Mucosa of descending colon (tissue), 3 donors: Measurements from ENCODE around the gene SLC4A2. TPM values are rescaled to one million over a fixed set of nuclear protein-coding genes. Genes with fewer than 3 reads are reported as not detected.

Source experiments
- ATAC-seq: fragments of 200-7000 bp; cut with Tn5 transposase; one replicate; pipeline ENCODE4 v1.9.1; 2020; ENCODE audit warnings: mild to moderate bottlenecking, moderate library complexity
- DNase-seq, 3 donors: peaks; one replicate each; pipeline ENCODE4 v3.0.0-alpha.2; 2020
- H3K36me3 ChIP-seq: fragments of 200-600 bp; one replicate; pipeline ENCODE4 v1.8.0; 2021; ENCODE audit warnings: low read depth, mild to moderate bottlenecking
- H3K4me1 ChIP-seq: fragments of 200-600 bp; one replicate; pipeline ENCODE4 v1.8.0; 2021; ENCODE audit warnings: low read depth, mild to moderate bottlenecking
- H3K4me3 ChIP-seq: fragments of 200-600 bp; one replicate; pipeline ENCODE4 v1.8.0; 2021; ENCODE audit warnings: mild to moderate bottlenecking
- H3K9me3 ChIP-seq: fragments of 200-600 bp; one replicate; pipeline ENCODE4 v1.8.0; 2021; ENCODE audit warnings: mild to moderate bottlenecking
- CTCF ChIP-seq: fragments of 200-600 bp; IDR thresholded peaks from one replicate; pipeline ENCODE4 v1.8.0; 2022; ENCODE audit warnings: antibody characterized with exemption, mild to moderate bottlenecking
- intact Hi-C, 2 donors: fragments of 100-400 bp; cut with DNase I in 1 of 2; cut with micrococcal nuclease in 1 of 2; formaldehyde crosslinking; loops; one replicate each; pipeline versions ENCODE4 v1.11.0 to v1.11.1; 2022; cut with DNase I, micrococcal nuclease
- total RNA-seq, 3 donors: library from RNA; stranded (reverse); fragmentation: NEBNext Ultra II Directional in 2 of 3; extraction: Animal tissue kit (Norgen Biotek cat#: 25700) in 2 of 3; gene quantifications; one replicate each; pipeline versions ENCODE4 v1.2.1 to v1.2.4, GENCODE V29; 2021 to 2023
- donor health status: DM: no; HTN: no; CAD: no; lungs with moderate emphysema.
- donor health status: DM: no; HTN: no; CAD: no.
- donor health status: DM: no; HTN: yes; CAD: no.

The SLC4A2 gene
- total RNA-seq, 3 donors from 2014 or later, result 82.2 to 168 (median 89.5) TPM

GRCh38 chr7:151012031-151012692, 47.2 kb upstream of the SLC4A2 start:
- no peak overlapping the region for H3K4me3 ChIP-seq
- ATAC-seq (peak; percentile 79), DNase-seq (peak in 2 of 3 donors; percentile 69 to 76)
- TF ChIP-seq CTCF, result no peak
- intact Hi-C loops, result no loop called here
- H3K4me1 ChIP-seq, result peaks cover 10% of the 10 kb centered on the region
- H3K36me3 ChIP-seq, result no peaks in the 10 kb centered on the region
- H3K9me3 ChIP-seq, result no peaks in the 10 kb centered on the region

DNA sequence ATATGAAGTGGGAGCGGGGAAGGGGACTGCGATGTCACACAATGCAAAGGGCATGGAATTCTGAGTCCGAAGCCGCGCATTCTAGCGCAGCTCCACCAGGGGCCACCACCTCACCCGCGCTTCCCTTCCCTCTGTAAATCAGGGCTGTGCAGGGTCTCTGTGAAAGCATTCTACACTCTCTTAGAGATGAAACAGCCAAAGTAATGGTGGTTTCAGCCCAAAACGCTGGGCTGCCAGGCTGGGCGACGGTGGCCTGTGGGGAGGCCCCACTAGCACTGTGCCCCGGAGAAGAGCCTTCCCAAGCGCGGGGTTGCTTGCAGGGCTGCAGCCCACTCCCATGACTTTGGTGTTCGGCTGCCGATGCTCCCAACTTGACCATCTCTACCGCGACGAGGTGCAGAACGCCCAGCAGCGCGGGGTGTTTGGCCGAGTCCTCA, 46.5 kb upstream of the SLC4A2 start:
- peak in 1 of 3 donors; percentile 41 for DNase-seq

GRCh38 chr7:151013356-151013732, 46.0 kb upstream of the SLC4A2 start:
- DNase-seq, result no peak
- Histone ChIP-seq H3K4me1 (peaks cover 15% of the 10 kb centered on the region), H3K9me3 (no peaks in the 10 kb centered on the region), H3K4me3 (no peak overlapping the region), H3K36me3 (no peaks in the 10 kb centered on the region)
- intact Hi-C loops, result no loop called here
- no peak for TF ChIP-seq CTCF
- no peak for ATAC-seq

More for the DNA sequence above, 46.5 kb upstream of the SLC4A2 start:
- no peak overlapping the region for H3K4me3 ChIP-seq
- no peaks in the 10 kb centered on the region for H3K36me3 ChIP-seq
- TF ChIP-seq CTCF, result no peak
- no peak for ATAC-seq
- H3K4me1 ChIP-seq, result peaks cover 11% of the 10 kb centered on the region
- no peaks in the 10 kb centered on the region for H3K9me3 ChIP-seq
- intact Hi-C loops, result no loop called here

DNA sequence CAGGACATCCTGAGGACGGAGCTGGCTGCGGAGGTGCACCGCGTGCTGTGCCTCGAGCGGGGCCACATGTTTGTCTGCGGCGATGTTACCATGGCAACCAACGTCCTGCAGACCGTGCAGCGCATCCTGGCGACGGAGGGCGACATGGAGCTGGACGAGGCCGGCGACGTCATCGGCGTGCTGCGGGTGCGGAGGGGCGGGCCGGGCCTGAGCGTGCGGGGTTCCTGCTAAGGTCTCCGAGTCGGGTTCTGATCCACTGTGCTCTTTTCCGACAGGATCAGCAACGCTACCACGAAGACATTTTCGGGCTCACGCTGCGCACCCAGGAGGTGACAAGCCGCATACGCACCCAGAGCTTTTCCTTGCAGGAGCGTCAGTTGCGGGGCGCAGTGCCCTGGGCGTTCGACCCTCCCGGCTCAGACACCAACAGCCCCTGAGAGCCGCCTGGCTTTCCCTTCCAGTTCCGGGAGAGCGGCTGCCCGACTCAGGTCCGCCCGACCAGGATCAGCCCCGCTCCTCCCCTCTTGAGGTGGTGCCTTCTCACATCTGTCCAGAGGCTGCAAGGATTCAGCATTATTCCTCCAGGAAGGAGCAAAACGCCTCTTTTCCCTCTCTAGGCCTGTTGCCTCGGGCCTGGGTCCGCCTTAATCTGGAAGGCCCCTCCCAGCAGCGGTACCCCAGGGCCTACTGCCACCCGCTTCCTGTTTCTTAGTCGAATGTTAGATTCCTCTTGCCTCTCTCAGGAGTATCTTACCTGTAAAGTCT, 45.5 kb upstream of the SLC4A2 start:
- no peak overlapping the region for H3K4me3 ChIP-seq
- no peaks in the 10 kb centered on the region for H3K36me3 ChIP-seq
- peak; percentile 32 for ATAC-seq
- TF ChIP-seq CTCF, result no peak
- H3K9me3 ChIP-seq, result no peaks in the 10 kb centered on the region
- H3K4me1 ChIP-seq, result peaks cover 20% of the 10 kb centered on the region
- intact Hi-C loops, result no loop called here
- DNase-seq, result peak; percentile 68 to 91 (median 78)

GRCh38 chr7:151014950-151015349, 44.4 kb upstream of the SLC4A2 start:
- no peak overlapping the region for H3K4me3 ChIP-seq
- peak; percentile 23 for ATAC-seq
- H3K4me1 ChIP-seq, result peaks cover 23% of the 10 kb centered on the region
- no peak for TF ChIP-seq CTCF
- H3K9me3 ChIP-seq, result no peaks in the 10 kb centered on the region
- no peaks in the 10 kb centered on the region for H3K36me3 ChIP-seq
- intact Hi-C loops, result no loop called here
- no peak for DNase-seq
